Endothelial cell of umbilical vein (primary cell): ENCODE results near the gene GADD45A. TPM values are rescaled to one million over a fixed set of nuclear protein-coding genes. Genes with fewer than 3 reads are reported as not detected.

Source experiments
- BruUV-seq: library from RNA; stranded (reverse); fragments of 400-500 nt; replicated peaks from 2 replicates; lab custom pipeline; 2021; lab: Mats Ljungman, UMichigan
- CTCF ChIA-PET: fragments of 300-600, 350-600 bp; sonication (Branson Sonifier 250); formaldehyde crosslinking; loops from one replicate; lab custom pipeline; 2021; ENCODE audit warnings: antibody characterized with exemption, inconsistent platforms; lab: Charles Lee
- POLR2A ChIA-PET: fragments of 300-600, 350-600 bp; sonication (Branson Sonifier 250); formaldehyde crosslinking; loops from one replicate; lab custom pipeline; 2021; ENCODE audit warnings: antibody characterized with exemption, inconsistent platforms; lab: Charles Lee
- DNase-seq: peaks from one replicate; pipeline ENCODE4 v3.0.0-alpha.2; 2011; ENCODE audit warnings: low read depth, low spot score
- FAIRE-seq: peaks from 2 replicates; lab custom pipeline; 2011; peaks lifted over from hg19 to GRCh38; lab: Jason Lieb, UNC
- H2AFZ ChIP-seq: 2 replicates; pipeline ENCODE4 v1.6.0; 2012; ENCODE audit warnings: low read depth, low read length, control low read depth, inconsistent platforms
- H3K27ac ChIP-seq: 2 replicates; pipeline ENCODE4 v1.5.1; 2011; ENCODE audit warnings: low read depth, mild to moderate bottlenecking, control low read depth, low read length, moderate library complexity; ENCODE audit not compliant: insufficient read depth
- H3K27me3 ChIP-seq, 2 experiments: 2 replicates each; pipeline versions ENCODE4 v1.6.0 to v1.6.1; 2011; ENCODE audit warnings: low read length in 2 of 2, mixed read lengths in 1 of 2; ENCODE audit not compliant: control insufficient read depth in 2 of 2, insufficient read depth in 2 of 2
- H3K36me3 ChIP-seq, 2 experiments: 2 replicates in 1 of 2; 3 replicates in 1 of 2; pipeline ENCODE4 v1.5.1; 2011; ENCODE audit warnings: low read length in 2 of 2, mild to moderate bottlenecking in 1 of 2, moderate library complexity in 1 of 2; ENCODE audit not compliant: control insufficient read depth in 2 of 2, insufficient read depth in 2 of 2; ENCODE audit errors: extremely low read depth in 1 of 2
- H3K4me1 ChIP-seq: 3 replicates; pipeline ENCODE4 v1.5.1; 2011; ENCODE audit warnings: mild to moderate bottlenecking, low read length; ENCODE audit not compliant: control insufficient read depth, insufficient read depth; ENCODE audit errors: extremely low read depth
- H3K4me2 ChIP-seq: 2 replicates; pipeline ENCODE4 v1.6.1; 2011; ENCODE audit warnings: low read length, control low read depth, mixed read lengths; ENCODE audit not compliant: insufficient read depth
- H3K4me3 ChIP-seq, 3 experiments: fragments of 200-600 bp in 1 of 3; sonication (generic), shearing (Covaris generic) in 1 of 3; replicated peaks in 1 of 3; 2 replicates each; pipeline ENCODE4 v1.5.1; 2011 to 2016; ENCODE audit warnings: control low read depth in 3 of 3, low read length in 3 of 3, mild to moderate bottlenecking in 2 of 3, inconsistent platforms in 1 of 3, low read depth in 1 of 3, moderate library complexity in 1 of 3; ENCODE audit not compliant: insufficient read depth in 1 of 3
- H3K79me2 ChIP-seq: 2 replicates; pipeline ENCODE4 v1.6.0; 2012; ENCODE audit warnings: low read length, inconsistent platforms; ENCODE audit not compliant: control insufficient read depth, insufficient read depth
- H3K9ac ChIP-seq: replicated peaks from 2 replicates; pipeline ENCODE3; 2011; ENCODE audit warnings: low read length, control low read depth; ENCODE audit not compliant: insufficient read depth; ENCODE audit errors: extremely low read depth
- H3K9me1 ChIP-seq: replicated peaks from 3 replicates; pipeline ENCODE4 v1.6.0; 2011; ENCODE audit warnings: mild to moderate bottlenecking, low read length; ENCODE audit not compliant: control insufficient read depth, insufficient read depth; ENCODE audit errors: extremely low read depth
- H3K9me3 ChIP-seq: replicated peaks from 2 replicates; pipeline ENCODE4 v1.5.1; 2012; ENCODE audit warnings: low read length, inconsistent platforms; ENCODE audit not compliant: control insufficient read depth, insufficient read depth
- H4K20me1 ChIP-seq: replicated peaks from 2 replicates; pipeline ENCODE3; 2011; ENCODE audit warnings: mild to moderate bottlenecking, low read length; ENCODE audit not compliant: control insufficient read depth, insufficient read depth; ENCODE audit errors: extremely low read depth
- EZH2 ChIP-seq: IDR thresholded peaks from 2 replicates; pipeline ENCODE4 v1.6.1; 2012; ENCODE audit warnings: borderline replicate concordance, low read depth, mild to moderate bottlenecking, moderate library complexity, low read length, inconsistent platforms; ENCODE audit not compliant: severe bottlenecking
- FOS ChIP-seq: IDR thresholded peaks from 2 replicates; pipeline ENCODE4 v1.6.1; 2011; ENCODE audit warnings: mild to moderate bottlenecking, low read length, moderate library complexity, borderline replicate concordance; ENCODE audit not compliant: insufficient read depth
- GATA2 ChIP-seq: IDR thresholded peaks from 2 replicates; pipeline ENCODE4 v1.7.0; 2011; ENCODE audit warnings: low read depth, mild to moderate bottlenecking, moderate library complexity, mixed read lengths, low read length; ENCODE audit not compliant: insufficient read length, insufficient read depth
- JUN ChIP-seq: IDR thresholded peaks from 2 replicates; pipeline ENCODE4 v1.6.1; 2011; ENCODE audit warnings: borderline replicate concordance, low read depth; ENCODE audit not compliant: insufficient read length, insufficient read depth
- MYC ChIP-seq: IDR thresholded peaks from one replicate; pipeline ENCODE4 v1.6.1; 2011; ENCODE audit warnings: mild to moderate bottlenecking, low read depth, low read length
- POLR2A ChIP-seq: IDR thresholded peaks from 2 replicates; pipeline ENCODE4 v1.6.1; 2012; ENCODE audit warnings: low read depth, mild to moderate bottlenecking, control low read depth, low read length
- POLR2AphosphoS5 ChIP-seq: IDR thresholded peaks from 2 replicates; pipeline ENCODE4 v1.6.1; 2012; ENCODE audit warnings: low read depth, mild to moderate bottlenecking, control low read depth, low read length, moderate library complexity; ENCODE audit not compliant: insufficient read depth
- dilution Hi-C: fragments of 300-500 bp; cut with MboI; formaldehyde crosslinking; loops from one replicate; pipeline ENCODE4 v1.15.0; 2019; ENCODE audit warnings: low sequenced_read_pairs; ENCODE audit not compliant: extremely low pct_ligation_motif_present
- intact Hi-C: fragments of 100-400 bp; cut with micrococcal nuclease; formaldehyde crosslinking; loops from one replicate; pipeline ENCODE4 v1.10.0; 2022
- polyA plus RNA-seq, 4 experiments: library from polyadenylated mRNA; depleted of rRNA in 3 of 4; stranded (reverse) in 3 of 4; unstranded in 1 of 4; fragments of >200 nt; gene quantifications; 2 replicates each; pipeline versions ENCODE4 v1.2.1 to v1.2.3, GENCODE V29; 2011 to 2012; ENCODE audit warnings: missing spikeins in 1 of 4
- total RNA-seq: library from RNA; stranded (reverse); gene quantifications from 2 replicates; pipeline ENCODE4 v1.2.3, GENCODE V29; 2021
- TF ChIP-seq, protein P1 (sequence below): IDR thresholded peaks from 2 replicates; pipeline ENCODE4 v1.6.1; 2011; ENCODE audit not compliant: insufficient read depth, insufficient read length
- TF ChIP-seq, protein P2 (sequence below), 2 donors: IDR thresholded peaks; 1 replicate in 1 of 2; 2 replicates in 1 of 2; pipeline ENCODE4 v1.5.1; 2011; ENCODE audit warnings: low read length in 2 of 2, mild to moderate bottlenecking in 2 of 2, moderate library complexity in 2 of 2, control low read depth in 1 of 2, inconsistent platforms in 1 of 2, low read depth in 1 of 2; ENCODE audit not compliant: insufficient read depth in 1 of 2; ENCODE audit errors: extremely low read depth in 1 of 2

Gene GADD45A
- total and polyA plus RNA-seq, 2 donors (not counting 3 experiments of a cell fraction or from before 2014, with no cell fraction given), result 77.4 to 87.6 TPM

GRCh38 chr1:67647814-67648358 is 37.1 kb upstream of the GADD45A start:
- dilution Hi-C loops, result no loop called here
- H3K9me1 ChIP-seq, result no peaks in the 10 kb centered on the region
- H3K79me2 ChIP-seq, result no peaks in the 10 kb centered on the region
- BruUV-seq, result no TSS peak
- H3K4me2 ChIP-seq, result no peak overlapping the region
- no peaks in the 10 kb centered on the region for H3K36me3 ChIP-seq
- peak; percentile 80 for FAIRE-seq
- intact Hi-C loops, result no loop called here
- no peaks in the 10 kb centered on the region for H3K4me1 ChIP-seq
- POLR2A ChIA-PET, result no interaction called here
- no peaks in the 10 kb centered on the region for H4K20me1 ChIP-seq
- peaks cover 2% of the 10 kb centered on the region for H3K9me3 ChIP-seq
- no peak for DNase-seq
- CTCF ChIA-PET, result interaction anchor here (1.0 to 1.7 kb wide), 3 partner anchors 27 to 86 kb away, joined by 3 to 4 read pairs (median 3); no protein-coding TSS in a partner anchor
- no peaks in the 10 kb centered on the region for H3K27me3 ChIP-seq
- TF ChIP-seq POLR2AphosphoS5 (peak; percentile 22), MYC (no peak), FOS (peak; percentile 58), EZH2 (no peak), GATA2 (no peak), JUN (peak; percentile 57), POLR2A (no peak)
- TF ChIP-seq, protein P1, sequence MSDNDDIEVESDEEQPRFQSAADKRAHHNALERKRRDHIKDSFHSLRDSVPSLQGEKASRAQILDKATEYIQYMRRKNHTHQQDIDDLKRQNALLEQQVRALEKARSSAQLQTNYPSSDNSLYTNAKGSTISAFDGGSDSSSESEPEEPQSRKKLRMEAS, result no peak
- TF ChIP-seq, protein P2, sequence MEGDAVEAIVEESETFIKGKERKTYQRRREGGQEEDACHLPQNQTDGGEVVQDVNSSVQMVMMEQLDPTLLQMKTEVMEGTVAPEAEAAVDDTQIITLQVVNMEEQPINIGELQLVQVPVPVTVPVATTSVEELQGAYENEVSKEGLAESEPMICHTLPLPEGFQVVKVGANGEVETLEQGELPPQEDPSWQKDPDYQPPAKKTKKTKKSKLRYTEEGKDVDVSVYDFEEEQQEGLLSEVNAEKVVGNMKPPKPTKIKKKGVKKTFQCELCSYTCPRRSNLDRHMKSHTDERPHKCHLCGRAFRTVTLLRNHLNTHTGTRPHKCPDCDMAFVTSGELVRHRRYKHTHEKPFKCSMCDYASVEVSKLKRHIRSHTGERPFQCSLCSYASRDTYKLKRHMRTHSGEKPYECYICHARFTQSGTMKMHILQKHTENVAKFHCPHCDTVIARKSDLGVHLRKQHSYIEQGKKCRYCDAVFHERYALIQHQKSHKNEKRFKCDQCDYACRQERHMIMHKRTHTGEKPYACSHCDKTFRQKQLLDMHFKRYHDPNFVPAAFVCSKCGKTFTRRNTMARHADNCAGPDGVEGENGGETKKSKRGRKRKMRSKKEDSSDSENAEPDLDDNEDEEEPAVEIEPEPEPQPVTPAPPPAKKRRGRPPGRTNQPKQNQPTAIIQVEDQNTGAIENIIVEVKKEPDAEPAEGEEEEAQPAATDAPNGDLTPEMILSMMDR (IDR thresholded peaks at IDR 0.05; ENCODE audit: extremely low read depth in 1 of 2, insufficient read depth in 1 of 2, low read depth in 1 of 2, low read length in 2 of 2), result no peak
- H2AFZ ChIP-seq, result no peak overlapping the region
- no peak overlapping the region for H3K4me3 ChIP-seq
- H3K9ac ChIP-seq, result no peak overlapping the region
- H3K27ac ChIP-seq, result no peak overlapping the region
